Measurements from ENCODE around the gene MRPL16.
"Not testable (repeated sequence)": the region's sequence is repeated elsewhere in the genome, so short reads cannot be mapped to it uniquely, and the experiment has no call there.

Gene MRPL16

GRCh38 chr11:59810189-59810910 is at the start of gene MRPL16:
Gene MRPL16 (minus strand): TSS chr11:59810778. CDS start chr11:59810658, 120 bp downstream.
- DNase-seq (ENCODE audit: low read depth, low spot score): peak; percentile 66
- Histone ChIP-seq H3K9ac (ENCODE audit: insufficient read length) (peak within 1 kb of the TSS; percentile 97), H3K9me3 (ENCODE audit: low read depth, low read length) (no peaks in the 10 kb centered on the region), H3K36me3 (ENCODE audit: insufficient read depth, low read length) (peaks cover 35% of the 10 kb centered on the region), H3K27ac (no peak within 1 kb of the TSS), H3K4me3 (peak within 1 kb of the TSS; percentile 92)
- TF ChIP-seq POLR2AphosphoS5 (IDR thresholded peaks at IDR 0.05; ENCODE audit: borderline replicate concordance, low read depth, low read length) (peak; percentile 93), EZH2 (IDR thresholded peaks at IDR 0.05) (no peak), FOXP2 (optimal IDR thresholded peaks at IDR 0.05; ENCODE audit: control extremely low read depth, extremely low read length, insufficient read depth) (peak; percentile 34)

- Histone ChIP-seq H3K9ac (ENCODE audit: insufficient read length) (no peak overlapping the region), H3K27ac (no peak overlapping the region), H3K36me3 (ENCODE audit: insufficient read depth, low read length) (no peaks in the 10 kb centered on the region), H3K9me3 (ENCODE audit: low read depth, low read length) (no peaks in the 10 kb centered on the region), H3K4me3 (no peak overlapping the region)
- no peak for DNase-seq (ENCODE audit: low read depth, low spot score)
- TF ChIP-seq FOXP2 (optimal IDR thresholded peaks at IDR 0.05; ENCODE audit: control extremely low read depth, extremely low read length, insufficient read depth) (no peak), EZH2 (IDR thresholded peaks at IDR 0.05) (no peak), POLR2AphosphoS5 (IDR thresholded peaks at IDR 0.05; ENCODE audit: borderline replicate concordance, low read depth, low read length) (no peak)
These were observed 49.1 kb upstream of the MRPL16 start for GRCh38 chr11:59859673-59860072.

GRCh38 chr11:59857439-59858434 is 47.2 kb upstream of the MRPL16 start:
- DNase-seq (ENCODE audit: low read depth, low spot score): no peak
- no peak overlapping the region for H3K4me3 ChIP-seq
- H3K9me3 ChIP-seq (ENCODE audit: low read depth, low read length): no peaks in the 10 kb centered on the region
- H3K9ac ChIP-seq (ENCODE audit: insufficient read length): no peak overlapping the region
- no peaks in the 10 kb centered on the region for H3K36me3 ChIP-seq (ENCODE audit: insufficient read depth, low read length)
- H3K27ac ChIP-seq: no peak overlapping the region
- TF ChIP-seq FOXP2 (optimal IDR thresholded peaks at IDR 0.05; ENCODE audit: control extremely low read depth, extremely low read length, insufficient read depth) (no peak), POLR2AphosphoS5 (IDR thresholded peaks at IDR 0.05; ENCODE audit: borderline replicate concordance, low read depth, low read length) (no peak), EZH2 (IDR thresholded peaks at IDR 0.05) (no peak)

GRCh38 chr11:59854871-59855270 is 44.3 kb upstream of the MRPL16 start:
- Histone ChIP-seq H3K9ac (ENCODE audit: insufficient read length) (no peak overlapping the region), H3K9me3 (ENCODE audit: low read depth, low read length) (no peaks in the 10 kb centered on the region)
- no peak for DNase-seq (ENCODE audit: low read depth, low spot score)

GRCh38 chr11:59851416-59851815 is 40.8 kb upstream of the MRPL16 start:
- H3K9ac ChIP-seq (ENCODE audit: insufficient read length); DNase-seq (ENCODE audit: low read depth, low spot score); H3K9me3 ChIP-seq (ENCODE audit: low read depth, low read length); H3K4me3 ChIP-seq; H3K36me3 ChIP-seq (ENCODE audit: insufficient read depth, low read length); H3K27ac ChIP-seq: not testable (repeated sequence)

More at GRCh38 chr11:59854871-59855270, 44.3 kb upstream of the MRPL16 start:
- Histone ChIP-seq H3K4me3 (no peak overlapping the region), H3K27ac (no peak overlapping the region), H3K36me3 (ENCODE audit: insufficient read depth, low read length) (no peaks in the 10 kb centered on the region)
- TF ChIP-seq EZH2 (IDR thresholded peaks at IDR 0.05) (no peak), POLR2AphosphoS5 (IDR thresholded peaks at IDR 0.05; ENCODE audit: borderline replicate concordance, low read depth, low read length) (no peak), FOXP2 (optimal IDR thresholded peaks at IDR 0.05; ENCODE audit: control extremely low read depth, extremely low read length, insufficient read depth) (no peak)

- not testable (repeated sequence) for H3K9me3 ChIP-seq (ENCODE audit: low read depth, low read length); DNase-seq (ENCODE audit: low read depth, low spot score); H3K27ac ChIP-seq; H3K9ac ChIP-seq (ENCODE audit: insufficient read length); H3K36me3 ChIP-seq (ENCODE audit: insufficient read depth, low read length); H3K4me3 ChIP-seq
These were observed 39.0 kb upstream of the MRPL16 start for GRCh38 chr11:59849551-59849950.

- no peak overlapping the region for H3K9ac ChIP-seq (ENCODE audit: insufficient read length)
- TF ChIP-seq FOXP2 (optimal IDR thresholded peaks at IDR 0.05; ENCODE audit: control extremely low read depth, extremely low read length, insufficient read depth) (no peak), EZH2 (IDR thresholded peaks at IDR 0.05) (no peak), POLR2AphosphoS5 (IDR thresholded peaks at IDR 0.05; ENCODE audit: borderline replicate concordance, low read depth, low read length) (no peak)
- no peaks in the 10 kb centered on the region for H3K36me3 ChIP-seq (ENCODE audit: insufficient read depth, low read length)
- no peaks in the 10 kb centered on the region for H3K9me3 ChIP-seq (ENCODE audit: low read depth, low read length)
- no peak overlapping the region for H3K4me3 ChIP-seq
- no peak for DNase-seq (ENCODE audit: low read depth, low spot score)
- H3K27ac ChIP-seq: no peak overlapping the region
These were observed 38.6 kb upstream of the MRPL16 start for GRCh38 chr11:59849129-59849528.

GRCh38 chr11:59848439-59848838 is 37.9 kb upstream of the MRPL16 start:
- DNase-seq (ENCODE audit: low read depth, low spot score); H3K9me3 ChIP-seq (ENCODE audit: low read depth, low read length); H3K9ac ChIP-seq (ENCODE audit: insufficient read length); H3K36me3 ChIP-seq (ENCODE audit: insufficient read depth, low read length); H3K27ac ChIP-seq; H3K4me3 ChIP-seq: not testable (repeated sequence)

Measured in SK-N-MC (cell line).